ENCODE results near the gene ABCB6. TPM values are rescaled to one million over a fixed set of nuclear protein-coding genes. Genes with fewer than 3 reads are reported as not detected.
A peak's percentile ranks its signal among the peaks of the same experiment; 100 is the strongest.

The ABCB6 gene
- total RNA-seq, 1 donor from 2014 or later = 9.3 TPM

DNA sequence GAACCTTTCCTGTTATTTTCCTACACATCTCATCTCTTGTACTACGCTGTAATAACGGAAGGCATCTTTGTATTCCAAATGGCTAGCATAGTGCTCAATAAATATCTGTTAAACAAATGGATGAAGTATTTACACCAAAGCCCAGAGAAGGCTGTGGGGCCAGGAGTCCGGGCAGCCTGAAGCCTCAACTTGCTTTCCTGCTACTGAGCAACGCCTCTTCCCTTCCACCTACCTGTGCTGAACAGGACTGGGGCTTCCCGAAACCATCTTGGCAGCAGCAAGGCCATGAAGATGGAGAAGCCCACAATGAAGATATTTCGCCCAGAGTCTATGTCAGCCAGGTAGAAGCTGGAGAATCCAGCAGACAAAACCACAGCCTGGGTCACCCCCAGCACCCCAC lies 55.6 kb downstream of the ABCB6 start:
- no peak for TF ChIP-seq CTCF (conservative IDR thresholded peaks at IDR 0.05; ENCODE audit: low read depth, low read length)
- H3K4me3 ChIP-seq (ENCODE audit: low read depth, low read length) = no peak overlapping the region
- no peak for DNase-seq (ENCODE audit: low read depth)

GRCh38 chr2:219161097-219161496 lies 57.7 kb downstream of the ABCB6 start:
- no peak for DNase-seq (ENCODE audit: low read depth)
- TF ChIP-seq CTCF (conservative IDR thresholded peaks at IDR 0.05; ENCODE audit: low read depth, low read length) = no peak
- H3K4me3 ChIP-seq (ENCODE audit: low read depth, low read length) = peak overlapping the region; percentile 77

DNA sequence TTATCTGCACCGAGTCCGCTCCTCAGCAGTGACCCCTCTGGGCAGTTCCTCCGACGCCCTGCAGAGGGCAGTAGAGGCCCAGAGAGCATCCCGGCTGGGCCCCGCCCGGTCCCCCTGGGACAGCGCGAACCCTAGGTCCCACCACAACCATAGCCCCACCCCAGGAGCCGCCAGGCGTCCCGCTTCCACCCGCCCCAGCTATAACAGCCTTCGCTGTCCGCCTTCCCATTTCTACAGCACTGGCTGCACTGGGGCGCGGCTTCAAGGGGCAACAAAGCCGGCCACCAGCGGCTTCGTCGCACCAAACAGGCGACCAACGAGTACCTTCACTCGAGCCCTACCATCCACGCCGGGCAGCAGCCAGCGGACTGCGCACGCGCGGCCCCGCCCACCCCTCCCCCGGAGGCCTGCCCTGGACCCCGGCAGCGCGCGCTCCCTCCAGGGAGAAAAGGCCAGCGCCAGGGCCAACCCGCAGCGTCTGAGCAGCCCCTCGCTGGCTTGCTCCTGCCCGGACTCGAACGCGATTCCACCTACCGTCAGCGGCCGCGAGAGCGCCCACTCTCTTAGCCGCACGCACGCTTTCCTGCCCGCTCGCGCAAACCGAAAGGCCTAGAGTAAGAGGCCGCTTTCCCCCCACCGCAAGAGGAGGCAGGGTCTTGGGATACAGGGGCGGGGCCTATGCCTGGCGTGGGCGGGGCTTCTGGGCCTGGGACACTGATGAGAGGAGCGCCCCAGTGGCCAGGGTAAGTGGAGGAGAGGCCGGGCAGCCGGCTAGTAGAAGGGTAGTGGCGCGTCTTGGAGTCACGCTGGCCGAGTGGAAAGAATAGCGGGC lies 58.4 kb downstream of the ABCB6 start, which contains the start of gene NHEJ1:
TSS of gene NHEJ1 (minus strand) at position 630 of the 832 bp plus-strand sequence. CDS start 2,453 bp downstream, outside the sequence.
- no peak for DNase-seq (ENCODE audit: low read depth)
- TF ChIP-seq CTCF (conservative IDR thresholded peaks at IDR 0.05; ENCODE audit: low read depth, low read length) = peak; percentile 93
- H3K4me3 ChIP-seq (ENCODE audit: low read depth, low read length) = peak within 1 kb of the TSS; percentile 77

Other genes with a start within 250 kb of the ABCB6 start
- not detected in 2 replicates for gene FEV, start 233.8 kb downstream of the ABCB6 start, total RNA-seq
- gene CRYBA2, start 225.5 kb downstream of the ABCB6 start, total RNA-seq = not detected in 2 replicates
- 1.1 TPM in 1 of 2 replicates, not detected in the other for gene CFAP65, start 177.4 kb downstream of the ABCB6 start, total RNA-seq
- 0.29 TPM in 1 of 2 replicates, not detected in the other for gene IHH, start 158.0 kb downstream of the ABCB6 start, total RNA-seq
- gene NHEJ1, start 58.1 kb downstream of the ABCB6 start, total RNA-seq = 13.1 and 17.1 TPM in 2 replicates
- 0.06 TPM in 1 of 2 replicates, not detected in the other for gene SLC23A3, start 48.9 kb downstream of the ABCB6 start, total RNA-seq
- 37.5 and 51.0 TPM in 2 replicates for gene CNPPD1, start 42.0 kb downstream of the ABCB6 start, total RNA-seq
- 34.4 and 40.1 TPM in 2 replicates for gene RETREG2, start 40.7 kb downstream of the ABCB6 start, total RNA-seq
- 29.7 and 31.6 TPM in 2 replicates for gene ZFAND2B, start 12.2 kb downstream of the ABCB6 start, total RNA-seq
- 34.1 and 52.9 TPM in 2 replicates for gene ATG9A, start 10.7 kb upstream of the ABCB6 start, total RNA-seq
- 20.3 and 50.3 TPM in 2 replicates for gene ANKZF1, start 10.8 kb upstream of the ABCB6 start, total RNA-seq
- gene GLB1L, start 26.5 kb upstream of the ABCB6 start, total RNA-seq = 10.4 and 11.0 TPM in 2 replicates
- gene STK16, start 26.5 kb upstream of the ABCB6 start, total RNA-seq = 10.1 and 17.5 TPM in 2 replicates
- 0.52 TPM in 1 of 2 replicates, not detected in the other for gene TUBA4B, start 34.3 kb upstream of the ABCB6 start, total RNA-seq
- gene TUBA4A, start 35.0 kb upstream of the ABCB6 start, total RNA-seq = 191 and 196 TPM in 2 replicates
- 31.8 and 54.8 TPM in 2 replicates for gene DNAJB2, start 60.4 kb upstream of the ABCB6 start, total RNA-seq
- gene PTPRN, start 90.4 kb upstream of the ABCB6 start, total RNA-seq = 0.75 and 1.0 TPM in 2 replicates
- gene RESP18, start 113.8 kb upstream of the ABCB6 start, total RNA-seq = not detected in 2 replicates
- gene DNPEP, start 169.0 kb upstream of the ABCB6 start, total RNA-seq = 40.0 and 54.0 TPM in 2 replicates
- gene DES, start 199.4 kb upstream of the ABCB6 start, total RNA-seq = not detected in 2 replicates
- gene SPEG, start 215.9 kb upstream of the ABCB6 start, total RNA-seq = 4.6 and 28.3 TPM in 2 replicates

Data from epithelial cell of proximal tubule (primary cell).